ENCODE results near the gene IL4I1.

IL4I1 gene

GRCh38 chr19:49912965-49913685 is 16.4 kb upstream of the IL4I1 start:
- no peak overlapping the region for H2AFZ ChIP-seq (ENCODE audit: low read length, unreplicated experiment)
- H3K4me1 ChIP-seq (ENCODE audit: control insufficient read depth, insufficient read depth, low read length, unreplicated experiment), result peaks cover 4% of the 10 kb centered on the region
- H3K79me2 ChIP-seq (ENCODE audit: control insufficient read depth, insufficient read depth, low read length, unreplicated experiment), result peaks cover 21% of the 10 kb centered on the region
- H3K27me3 ChIP-seq (ENCODE audit: insufficient read depth, low read length), result no peaks in the 10 kb centered on the region
- H3K27ac ChIP-seq (ENCODE audit: low read depth, low read length), result no peak overlapping the region
- H3K4me3 ChIP-seq (ENCODE audit: low read depth, low read length), result no peak overlapping the region
- no peaks in the 10 kb centered on the region for H3K36me3 ChIP-seq (ENCODE audit: insufficient read depth, low read length)

GRCh38 chr19:49911381-49912145 is 14.9 kb upstream of the IL4I1 start:
- Histone ChIP-seq H3K79me2 (ENCODE audit: control insufficient read depth, insufficient read depth, low read length, unreplicated experiment) (peaks cover 13% of the 10 kb centered on the region), H3K27ac (ENCODE audit: low read depth, low read length) (no peak overlapping the region; the same call in 1 of the 2 replicates), H2AFZ (ENCODE audit: low read length, unreplicated experiment) (no peak overlapping the region), H3K36me3 (ENCODE audit: insufficient read depth, low read length) (no peaks in the 10 kb centered on the region), H3K4me1 (ENCODE audit: control insufficient read depth, insufficient read depth, low read length, unreplicated experiment) (peaks cover 4% of the 10 kb centered on the region), H3K4me3 (ENCODE audit: low read depth, low read length) (no peak overlapping the region), H3K27me3 (ENCODE audit: insufficient read depth, low read length) (no peaks in the 10 kb centered on the region)

GRCh38 chr19:49910179-49910578 is 13.5 kb upstream of the IL4I1 start:
- Histone ChIP-seq H2AFZ (ENCODE audit: low read length, unreplicated experiment) (no peak overlapping the region), H3K27me3 (ENCODE audit: insufficient read depth, low read length) (no peaks in the 10 kb centered on the region), H3K36me3 (ENCODE audit: insufficient read depth, low read length) (no peaks in the 10 kb centered on the region), H3K4me1 (ENCODE audit: control insufficient read depth, insufficient read depth, low read length, unreplicated experiment) (peaks cover 4% of the 10 kb centered on the region), H3K4me3 (ENCODE audit: low read depth, low read length) (no peak overlapping the region), H3K79me2 (ENCODE audit: control insufficient read depth, insufficient read depth, low read length, unreplicated experiment) (peaks cover 4% of the 10 kb centered on the region), H3K27ac (ENCODE audit: low read depth, low read length) (no peak overlapping the region)

GRCh38 chr19:49908480-49909420 is 12.1 kb upstream of the IL4I1 start:
- Histone ChIP-seq H2AFZ (ENCODE audit: low read length, unreplicated experiment) (no peak overlapping the region), H3K27ac (ENCODE audit: low read depth, low read length) (no peak overlapping the region), H3K27me3 (ENCODE audit: insufficient read depth, low read length) (no peaks in the 10 kb centered on the region), H3K4me1 (ENCODE audit: control insufficient read depth, insufficient read depth, low read length, unreplicated experiment) (peaks cover 4% of the 10 kb centered on the region), H3K4me3 (ENCODE audit: low read depth, low read length) (no peak overlapping the region), H3K36me3 (ENCODE audit: insufficient read depth, low read length) (no peaks in the 10 kb centered on the region), H3K79me2 (ENCODE audit: control insufficient read depth, insufficient read depth, low read length, unreplicated experiment) (peaks cover 4% of the 10 kb centered on the region)

GRCh38 chr19:49907745-49908446 is 11.2 kb upstream of the IL4I1 start:
- Histone ChIP-seq H3K27ac (ENCODE audit: low read depth, low read length) (no peak overlapping the region), H3K79me2 (ENCODE audit: control insufficient read depth, insufficient read depth, low read length, unreplicated experiment) (peaks cover 4% of the 10 kb centered on the region), H3K27me3 (ENCODE audit: insufficient read depth, low read length) (no peaks in the 10 kb centered on the region), H3K4me3 (ENCODE audit: low read depth, low read length) (no peak overlapping the region), H3K4me1 (ENCODE audit: control insufficient read depth, insufficient read depth, low read length, unreplicated experiment) (peaks cover 4% of the 10 kb centered on the region), H3K36me3 (ENCODE audit: insufficient read depth, low read length) (no peaks in the 10 kb centered on the region), H2AFZ (ENCODE audit: low read length, unreplicated experiment) (no peak overlapping the region)

GRCh38 chr19:49906879-49907564 is 10.3 kb upstream of the IL4I1 start:
- peaks cover 4% of the 10 kb centered on the region for H3K79me2 ChIP-seq (ENCODE audit: control insufficient read depth, insufficient read depth, low read length, unreplicated experiment)
- no peak overlapping the region for H3K27ac ChIP-seq (ENCODE audit: low read depth, low read length)
- no peak overlapping the region for H3K4me3 ChIP-seq (ENCODE audit: low read depth, low read length)
- H3K4me1 ChIP-seq (ENCODE audit: control insufficient read depth, insufficient read depth, low read length, unreplicated experiment), result peaks cover 4% of the 10 kb centered on the region
- no peak overlapping the region for H2AFZ ChIP-seq (ENCODE audit: low read length, unreplicated experiment)
- no peaks in the 10 kb centered on the region for H3K36me3 ChIP-seq (ENCODE audit: insufficient read depth, low read length)
- no peaks in the 10 kb centered on the region for H3K27me3 ChIP-seq (ENCODE audit: insufficient read depth, low read length)

- no peak overlapping the region for H3K4me3 ChIP-seq (ENCODE audit: low read depth, low read length)
- H3K27ac ChIP-seq (ENCODE audit: low read depth, low read length), result no peak overlapping the region
- no peaks in the 10 kb centered on the region for H3K36me3 ChIP-seq (ENCODE audit: insufficient read depth, low read length)
- H3K79me2 ChIP-seq (ENCODE audit: control insufficient read depth, insufficient read depth, low read length, unreplicated experiment), result no peaks in the 10 kb centered on the region
- H3K4me1 ChIP-seq (ENCODE audit: control insufficient read depth, insufficient read depth, low read length, unreplicated experiment), result no peaks in the 10 kb centered on the region
- H2AFZ ChIP-seq (ENCODE audit: low read length, unreplicated experiment), result no peak overlapping the region
- no peaks in the 10 kb centered on the region for H3K27me3 ChIP-seq (ENCODE audit: insufficient read depth, low read length)
These were observed 7.4 kb upstream of the IL4I1 start for GRCh38 chr19:49904136-49904535.

GRCh38 chr19:49895566-49896297 is 955 bp downstream of the IL4I1 start:
- Histone ChIP-seq H3K4me3 (ENCODE audit: low read depth, low read length) (no peak overlapping the region), H3K27me3 (ENCODE audit: insufficient read depth, low read length) (no peaks in the 10 kb centered on the region), H3K4me1 (ENCODE audit: control insufficient read depth, insufficient read depth, low read length, unreplicated experiment) (peaks cover 12% of the 10 kb centered on the region), H3K79me2 (ENCODE audit: control insufficient read depth, insufficient read depth, low read length, unreplicated experiment) (no peaks in the 10 kb centered on the region), H2AFZ (ENCODE audit: low read length, unreplicated experiment) (no peak overlapping the region), H3K27ac (ENCODE audit: low read depth, low read length) (no peak overlapping the region), H3K36me3 (ENCODE audit: insufficient read depth, low read length) (no peaks in the 10 kb centered on the region)

GRCh38 chr19:49894879-49895565 is 1.7 kb downstream of the IL4I1 start:
- no peaks in the 10 kb centered on the region for H3K27me3 ChIP-seq (ENCODE audit: insufficient read depth, low read length)
- no peak overlapping the region for H2AFZ ChIP-seq (ENCODE audit: low read length, unreplicated experiment)
- no peaks in the 10 kb centered on the region for H3K79me2 ChIP-seq (ENCODE audit: control insufficient read depth, insufficient read depth, low read length, unreplicated experiment)
- no peaks in the 10 kb centered on the region for H3K36me3 ChIP-seq (ENCODE audit: insufficient read depth, low read length)
- no peak overlapping the region for H3K27ac ChIP-seq (ENCODE audit: low read depth, low read length)
- peaks cover 12% of the 10 kb centered on the region for H3K4me1 ChIP-seq (ENCODE audit: control insufficient read depth, insufficient read depth, low read length, unreplicated experiment)
- H3K4me3 ChIP-seq (ENCODE audit: low read depth, low read length), result no peak overlapping the region
